Central memory CD8-positive, alpha-beta T cell (primary cell): Measurements from ENCODE around the gene PIM1.

Source experiments
- ATAC-seq: fragments of 150-1000 bp; cut with Tn5 transposase; replicated peaks from 2 replicates; pipeline ENCODE4 v1.10.0; 2022; ENCODE audit warnings: mild to moderate bottlenecking, moderate FRiP score, moderate number of reproducible peaks; ENCODE audit not compliant: poor library complexity, severe bottlenecking; ENCODE audit errors: extremely low read depth
- DNase-seq, 2 donors: peaks; one replicate each; pipeline ENCODE4 v3.0.0; 2021; ENCODE audit warnings: low spot score in 2 of 2
- H3K27ac Mint-ChIP-seq: one replicate; pipeline ENCODE4 v1.8.0; 2022; ENCODE audit warnings: low read depth, mild to moderate bottlenecking, moderate library complexity, mixed read lengths
- H3K27me3 Mint-ChIP-seq: one replicate; pipeline ENCODE4 v1.8.0; 2022; ENCODE audit warnings: mixed read lengths
- H3K36me3 Mint-ChIP-seq: one replicate; pipeline ENCODE4 v1.8.0; 2022; ENCODE audit warnings: mild to moderate bottlenecking, moderate library complexity, mixed read lengths; ENCODE audit not compliant: insufficient read depth
- H3K4me1 Mint-ChIP-seq: one replicate; pipeline ENCODE4 v1.8.0; 2022; ENCODE audit warnings: mixed read lengths
- H3K4me3 Mint-ChIP-seq: one replicate; pipeline ENCODE4 v1.8.0; 2022; ENCODE audit warnings: mild to moderate bottlenecking, moderate library complexity, mixed read lengths
- H3K9me3 Mint-ChIP-seq: one replicate; pipeline ENCODE4 v1.8.0; 2022; ENCODE audit warnings: mixed read lengths

The PIM1 gene

DNA sequence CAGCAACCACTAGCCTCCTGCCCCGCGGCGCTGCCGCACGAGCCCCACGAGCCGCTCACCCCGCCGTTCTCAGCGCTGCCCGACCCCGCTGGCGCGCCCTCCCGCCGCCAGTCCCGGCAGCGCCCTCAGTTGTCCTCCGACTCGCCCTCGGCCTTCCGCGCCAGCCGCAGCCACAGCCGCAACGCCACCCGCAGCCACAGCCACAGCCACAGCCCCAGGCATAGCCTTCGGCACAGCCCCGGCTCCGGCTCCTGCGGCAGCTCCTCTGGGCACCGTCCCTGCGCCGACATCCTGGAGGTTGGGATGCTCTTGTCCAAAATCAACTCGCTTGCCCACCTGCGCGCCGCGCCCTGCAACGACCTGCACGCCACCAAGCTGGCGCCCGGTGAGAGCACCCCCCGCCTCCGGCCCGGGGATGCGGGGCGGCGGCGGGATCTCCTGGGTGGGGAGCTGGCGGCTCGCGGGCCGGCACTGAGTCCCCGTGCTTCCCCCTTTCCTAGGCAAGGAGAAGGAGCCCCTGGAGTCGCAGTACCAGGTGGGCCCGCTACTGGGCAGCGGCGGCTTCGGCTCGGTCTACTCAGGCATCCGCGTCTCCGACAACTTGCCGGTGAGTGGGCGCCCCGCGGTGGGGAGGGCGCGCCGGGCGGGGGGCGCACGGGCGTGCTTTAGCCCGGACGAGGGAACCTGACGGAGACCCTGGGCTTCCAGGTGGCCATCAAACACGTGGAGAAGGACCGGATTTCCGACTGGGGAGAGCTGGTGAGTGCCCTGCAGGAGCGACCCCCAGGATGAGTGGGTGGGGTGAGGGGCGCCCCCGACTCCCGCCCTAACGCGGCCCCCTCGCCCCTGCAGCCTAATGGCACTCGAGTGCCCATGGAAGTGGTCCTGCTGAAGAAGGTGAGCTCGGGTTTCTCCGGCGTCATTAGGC lies 585 bp downstream of the PIM1 start:
- ATAC-seq: peak; percentile 8
- Mint-ChIP-seq H3K27ac (peak overlapping the region; percentile 96), H3K4me1 (peaks cover 47% of the 10 kb centered on the region), H3K4me3 (peak overlapping the region; percentile 96), H3K36me3 (peaks cover 60% of the 10 kb centered on the region), H3K9me3 (no peaks in the 10 kb centered on the region), H3K27me3 (no peaks in the 10 kb centered on the region)
- peak; percentile 42 to 51 for DNase-seq

DNA sequence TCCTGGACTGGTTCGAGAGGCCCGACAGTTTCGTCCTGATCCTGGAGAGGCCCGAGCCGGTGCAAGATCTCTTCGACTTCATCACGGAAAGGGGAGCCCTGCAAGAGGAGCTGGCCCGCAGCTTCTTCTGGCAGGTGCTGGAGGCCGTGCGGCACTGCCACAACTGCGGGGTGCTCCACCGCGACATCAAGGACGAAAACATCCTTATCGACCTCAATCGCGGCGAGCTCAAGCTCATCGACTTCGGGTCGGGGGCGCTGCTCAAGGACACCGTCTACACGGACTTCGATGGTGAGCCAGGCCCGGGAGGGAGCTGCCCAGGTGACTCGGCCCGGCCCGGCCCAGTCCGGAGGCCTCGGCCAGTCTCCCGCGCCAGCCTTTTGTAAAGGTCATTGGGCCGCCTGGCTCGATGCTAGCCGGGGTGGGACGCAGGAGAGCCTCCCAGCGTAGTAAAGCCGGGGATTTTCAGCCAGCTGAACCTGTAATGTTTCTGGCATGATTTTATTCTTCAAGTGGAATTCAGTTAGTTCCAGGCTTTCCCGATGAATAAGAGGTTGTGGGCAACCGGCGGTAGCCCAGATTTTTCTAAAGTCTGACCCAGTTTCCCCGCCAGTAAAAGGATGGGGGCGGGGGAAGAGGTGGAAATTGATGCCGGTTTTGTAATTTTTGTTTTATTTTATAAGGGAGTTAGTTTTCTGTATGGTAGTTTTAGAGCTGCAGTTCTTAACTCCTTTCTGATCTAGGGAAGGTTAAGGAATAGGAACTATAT lies 1.4 kb downstream of the PIM1 start:
- peaks cover 67% of the 10 kb centered on the region for H3K36me3 Mint-ChIP-seq
- ATAC-seq (no peak), DNase-seq (peak; percentile 19 to 38)
- peaks cover 48% of the 10 kb centered on the region for H3K4me1 Mint-ChIP-seq
- peak overlapping the region; percentile 96 for H3K27ac Mint-ChIP-seq
- H3K9me3 Mint-ChIP-seq: no peaks in the 10 kb centered on the region
- H3K27me3 Mint-ChIP-seq: no peaks in the 10 kb centered on the region
- peak overlapping the region; percentile 96 for H3K4me3 Mint-ChIP-seq

DNA sequence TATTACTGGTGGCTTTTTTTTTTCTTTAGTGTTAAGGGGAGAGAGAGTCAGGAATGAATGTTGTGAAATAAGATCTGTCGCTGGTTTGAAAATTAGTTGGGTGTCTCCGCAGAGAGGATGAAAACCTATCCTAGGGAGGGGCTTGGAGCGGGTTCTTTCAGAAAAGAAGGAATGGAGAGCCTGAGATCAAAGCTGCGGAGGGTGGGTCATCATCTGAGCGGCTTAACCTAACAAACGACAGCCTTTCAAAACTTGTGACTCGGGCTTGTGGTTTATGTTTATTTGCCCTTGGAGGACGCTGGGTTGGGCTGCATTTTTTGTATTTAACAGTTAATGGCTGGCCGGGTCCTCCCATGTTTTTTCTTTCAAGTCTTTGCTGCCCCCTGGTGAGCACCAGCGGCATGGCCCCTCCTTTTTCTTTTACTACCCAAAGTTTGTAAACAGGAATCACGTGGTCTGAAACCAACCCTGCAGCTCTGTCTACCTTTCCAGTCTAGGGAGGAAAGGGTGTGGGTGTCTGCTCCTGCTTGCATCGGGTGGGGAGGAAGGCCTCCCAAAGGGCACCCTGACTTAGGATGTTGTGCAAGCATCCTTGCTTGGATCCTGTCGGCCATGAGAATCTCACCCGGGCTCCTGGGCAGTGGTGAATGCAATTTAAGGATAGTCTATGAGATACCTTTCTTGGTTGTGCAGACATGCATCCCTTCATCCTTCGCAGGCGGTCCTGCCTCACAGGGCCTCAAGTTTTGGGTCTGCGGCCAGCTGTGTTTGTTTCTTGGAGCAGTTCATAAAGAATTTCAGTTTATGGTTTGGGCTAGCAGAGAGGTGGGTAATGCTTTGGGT lies 2.2 kb downstream of the PIM1 start:
- no peaks in the 10 kb centered on the region for H3K9me3 Mint-ChIP-seq
- peak; percentile 20 for ATAC-seq
- H3K4me1 Mint-ChIP-seq: peaks cover 51% of the 10 kb centered on the region
- peaks cover 70% of the 10 kb centered on the region for H3K36me3 Mint-ChIP-seq
- peak overlapping the region; percentile 96 for H3K27ac Mint-ChIP-seq
- H3K4me3 Mint-ChIP-seq: peak overlapping the region; percentile 96
- peak; percentile 93 to 94 for DNase-seq
- no peaks in the 10 kb centered on the region for H3K27me3 Mint-ChIP-seq

DNA sequence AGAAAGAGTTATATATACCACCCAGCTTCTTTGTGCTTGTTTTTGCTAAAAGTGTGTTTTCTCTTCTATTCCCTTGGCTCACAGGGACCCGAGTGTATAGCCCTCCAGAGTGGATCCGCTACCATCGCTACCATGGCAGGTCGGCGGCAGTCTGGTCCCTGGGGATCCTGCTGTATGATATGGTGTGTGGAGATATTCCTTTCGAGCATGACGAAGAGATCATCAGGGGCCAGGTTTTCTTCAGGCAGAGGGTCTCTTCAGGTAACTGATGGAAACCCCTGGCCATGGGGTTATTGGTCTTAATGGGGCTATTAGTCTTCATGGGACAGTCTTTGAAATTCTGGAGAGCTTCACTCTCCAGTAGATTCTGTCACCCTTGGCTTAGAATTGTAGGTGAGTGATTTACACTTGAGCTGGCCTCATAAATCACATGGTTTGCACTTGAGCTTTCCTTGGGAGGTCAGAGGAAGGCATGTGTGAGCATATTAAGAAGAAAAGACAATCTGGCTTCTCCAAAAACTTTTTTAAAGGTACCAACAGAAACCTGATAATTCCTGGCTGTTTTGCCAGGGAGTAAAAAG lies 3.0 kb downstream of the PIM1 start:
- Mint-ChIP-seq H3K27me3 (no peaks in the 10 kb centered on the region), H3K9me3 (no peaks in the 10 kb centered on the region), H3K4me1 (peaks cover 59% of the 10 kb centered on the region), H3K4me3 (peak overlapping the region; percentile 96), H3K27ac (peak overlapping the region; percentile 96), H3K36me3 (peaks cover 71% of the 10 kb centered on the region)
- DNase-seq (no peak), ATAC-seq (no peak)

DNA sequence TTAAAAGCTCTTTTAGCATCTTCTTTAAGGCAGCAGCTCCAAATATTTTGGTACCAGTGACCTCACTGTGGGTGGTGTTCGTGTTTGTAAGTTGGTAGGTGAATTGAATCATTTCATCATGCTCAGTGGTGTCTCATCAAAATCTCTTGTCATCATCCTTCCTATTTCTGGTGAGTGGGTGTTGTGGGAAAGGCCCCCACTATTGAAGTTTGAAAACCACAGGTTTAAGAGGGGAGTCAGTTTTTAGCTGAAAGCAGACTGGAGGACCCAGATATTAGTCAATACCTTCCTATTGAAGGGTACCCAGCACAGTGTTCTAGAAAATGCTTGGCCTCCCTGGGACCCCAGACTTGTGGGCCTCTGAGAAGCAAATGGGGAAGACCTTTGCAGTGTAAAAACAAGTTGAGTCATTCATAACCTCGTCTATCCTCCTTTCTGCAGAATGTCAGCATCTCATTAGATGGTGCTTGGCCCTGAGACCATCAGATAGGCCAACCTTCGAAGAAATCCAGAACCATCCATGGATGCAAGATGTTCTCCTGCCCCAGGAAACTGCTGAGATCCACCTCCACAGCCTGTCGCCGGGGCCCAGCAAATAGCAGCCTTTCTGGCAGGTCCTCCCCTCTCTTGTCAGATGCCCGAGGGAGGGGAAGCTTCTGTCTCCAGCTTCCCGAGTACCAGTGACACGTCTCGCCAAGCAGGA lies 3.7 kb downstream of the PIM1 start:
- Mint-ChIP-seq H3K4me1 (peaks cover 63% of the 10 kb centered on the region), H3K9me3 (no peaks in the 10 kb centered on the region), H3K27me3 (no peaks in the 10 kb centered on the region), H3K36me3 (peaks cover 71% of the 10 kb centered on the region), H3K27ac (peak overlapping the region; percentile 96), H3K4me3 (peak overlapping the region; percentile 96)
- no peak for DNase-seq
- ATAC-seq: no peak

DNA sequence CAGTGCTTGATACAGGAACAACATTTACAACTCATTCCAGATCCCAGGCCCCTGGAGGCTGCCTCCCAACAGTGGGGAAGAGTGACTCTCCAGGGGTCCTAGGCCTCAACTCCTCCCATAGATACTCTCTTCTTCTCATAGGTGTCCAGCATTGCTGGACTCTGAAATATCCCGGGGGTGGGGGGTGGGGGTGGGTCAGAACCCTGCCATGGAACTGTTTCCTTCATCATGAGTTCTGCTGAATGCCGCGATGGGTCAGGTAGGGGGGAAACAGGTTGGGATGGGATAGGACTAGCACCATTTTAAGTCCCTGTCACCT lies 4.2 kb downstream of the PIM1 start:
- Mint-ChIP-seq H3K4me3 (peak overlapping the region; percentile 96), H3K4me1 (peaks cover 58% of the 10 kb centered on the region), H3K27me3 (no peaks in the 10 kb centered on the region), H3K27ac (peak overlapping the region; percentile 96), H3K36me3 (peaks cover 69% of the 10 kb centered on the region), H3K9me3 (no peaks in the 10 kb centered on the region)
- ATAC-seq: no peak
- DNase-seq: no peak

DNA sequence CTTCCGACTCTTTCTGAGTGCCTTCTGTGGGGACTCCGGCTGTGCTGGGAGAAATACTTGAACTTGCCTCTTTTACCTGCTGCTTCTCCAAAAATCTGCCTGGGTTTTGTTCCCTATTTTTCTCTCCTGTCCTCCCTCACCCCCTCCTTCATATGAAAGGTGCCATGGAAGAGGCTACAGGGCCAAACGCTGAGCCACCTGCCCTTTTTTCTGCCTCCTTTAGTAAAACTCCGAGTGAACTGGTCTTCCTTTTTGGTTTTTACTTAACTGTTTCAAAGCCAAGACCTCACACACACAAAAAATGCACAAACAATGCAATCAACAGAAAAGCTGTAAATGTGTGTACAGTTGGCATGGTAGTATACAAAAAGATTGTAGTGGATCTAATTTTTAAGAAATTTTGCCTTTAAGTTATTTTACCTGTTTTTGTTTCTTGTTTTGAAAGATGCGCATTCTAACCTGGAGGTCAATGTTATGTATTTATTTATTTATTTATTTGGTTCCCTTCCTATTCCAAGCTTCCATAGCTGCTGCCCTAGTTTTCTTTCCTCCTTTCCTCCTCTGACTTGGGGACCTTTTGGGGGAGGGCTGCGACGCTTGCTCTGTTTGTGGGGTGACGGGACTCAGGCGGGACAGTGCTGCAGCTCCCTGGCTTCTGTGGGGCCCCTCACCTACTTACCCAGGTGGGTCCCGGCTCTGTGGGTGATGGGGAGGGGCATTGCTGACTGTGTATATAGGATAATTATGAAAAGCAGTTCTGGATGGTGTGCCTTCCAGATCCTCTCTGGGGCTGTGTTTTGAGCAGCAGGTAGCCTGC lies 4.8 kb downstream of the PIM1 start:
- no peaks in the 10 kb centered on the region for H3K27me3 Mint-ChIP-seq
- H3K36me3 Mint-ChIP-seq: peaks cover 66% of the 10 kb centered on the region
- H3K4me3 Mint-ChIP-seq: peak overlapping the region; percentile 96
- H3K27ac Mint-ChIP-seq: peak overlapping the region; percentile 96
- peaks cover 53% of the 10 kb centered on the region for H3K4me1 Mint-ChIP-seq
- ATAC-seq (no peak), DNase-seq (no peak)
- no peaks in the 10 kb centered on the region for H3K9me3 Mint-ChIP-seq

DNA sequence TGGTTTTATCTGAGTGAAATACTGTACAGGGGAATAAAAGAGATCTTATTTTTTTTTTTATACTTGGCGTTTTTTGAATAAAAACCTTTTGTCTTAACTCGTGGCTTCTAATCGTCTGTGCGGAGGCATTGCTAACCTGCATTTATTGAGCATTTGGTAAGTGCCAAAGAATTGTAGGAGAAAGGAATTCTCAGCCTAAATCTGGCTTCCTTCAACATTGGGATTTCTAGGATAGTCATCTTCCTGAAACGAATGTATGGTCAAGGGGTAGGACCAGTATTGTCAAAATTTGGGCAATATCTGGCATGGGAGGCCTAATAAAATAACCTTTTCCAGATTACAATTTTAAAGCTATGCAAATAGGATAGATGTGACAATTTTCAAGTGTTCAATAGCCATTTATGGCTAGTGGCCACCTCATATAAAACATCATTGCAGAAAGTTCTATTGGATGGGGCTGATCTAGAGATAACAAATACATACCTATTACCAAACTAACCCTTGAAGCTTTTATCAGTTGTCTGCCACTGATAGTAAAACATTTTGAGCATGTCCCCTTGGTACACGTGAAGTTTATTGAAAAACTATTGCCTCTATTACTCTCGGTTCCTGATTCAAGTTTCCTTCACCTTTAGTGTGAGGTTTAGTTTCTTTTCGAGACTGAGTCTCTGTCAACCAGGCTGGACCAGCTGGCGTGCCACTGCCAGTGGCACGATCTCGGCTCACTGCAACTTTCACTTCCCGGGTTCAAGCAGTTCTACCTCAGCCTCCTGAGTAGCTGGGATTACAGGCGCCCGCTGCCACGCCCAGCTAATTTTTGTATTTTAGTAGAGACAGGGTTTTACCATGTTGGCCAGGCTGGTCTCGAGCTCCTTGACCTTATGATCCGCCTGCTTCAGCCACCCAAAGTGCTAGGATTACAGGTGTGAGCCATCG lies 5.6 kb downstream of the PIM1 start:
- no peaks in the 10 kb centered on the region for H3K9me3 Mint-ChIP-seq
- no peaks in the 10 kb centered on the region for H3K27me3 Mint-ChIP-seq
- H3K36me3 Mint-ChIP-seq: peaks cover 61% of the 10 kb centered on the region
- H3K4me3 Mint-ChIP-seq: peak overlapping the region; percentile 96
- ATAC-seq (no peak), DNase-seq (no peak)
- peaks cover 53% of the 10 kb centered on the region for H3K4me1 Mint-ChIP-seq
- H3K27ac Mint-ChIP-seq: peak overlapping the region; percentile 96

DNA sequence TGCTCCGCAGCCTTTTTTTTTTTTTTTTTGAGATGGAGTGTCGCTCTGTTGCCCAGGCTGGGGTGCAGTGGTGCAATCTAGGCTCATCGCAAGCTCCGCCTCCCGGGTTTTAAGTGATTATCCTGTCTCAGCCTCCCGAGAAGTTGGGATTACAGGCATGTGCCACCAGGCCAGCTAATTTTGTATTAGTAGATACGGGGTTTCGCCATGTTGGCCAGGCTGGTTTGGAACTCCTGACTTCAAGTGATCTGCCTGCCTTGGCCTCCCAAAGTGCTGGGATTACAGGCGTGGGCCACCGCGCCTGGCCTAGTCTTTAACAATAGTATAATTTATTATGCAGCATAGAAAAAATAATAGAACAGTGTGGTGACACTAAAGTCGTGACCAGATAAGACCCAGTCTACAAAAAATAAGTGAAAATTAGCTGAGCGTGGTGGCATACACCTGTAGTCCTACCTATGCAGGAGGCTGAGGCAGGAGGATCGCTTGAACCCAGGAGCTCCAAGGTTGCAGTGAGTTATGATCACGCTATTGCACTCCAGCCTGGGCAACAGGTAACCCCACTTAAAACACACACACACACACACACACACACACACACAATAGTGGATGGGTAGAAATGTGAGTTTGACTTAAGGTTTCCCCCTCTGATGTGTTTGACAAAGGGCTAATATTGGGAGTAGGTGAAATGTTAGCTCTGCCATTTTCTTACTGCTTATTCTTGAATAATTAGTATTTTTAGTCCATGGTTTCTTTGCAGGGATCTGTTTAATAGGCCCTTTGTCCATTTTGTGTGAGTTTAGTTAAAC lies 6.5 kb downstream of the PIM1 start:
- H3K27me3 Mint-ChIP-seq: no peaks in the 10 kb centered on the region
- peaks cover 53% of the 10 kb centered on the region for H3K4me1 Mint-ChIP-seq
- H3K9me3 Mint-ChIP-seq: no peaks in the 10 kb centered on the region
- H3K36me3 Mint-ChIP-seq: peaks cover 54% of the 10 kb centered on the region
- H3K4me3 Mint-ChIP-seq: no peak overlapping the region
- DNase-seq (no peak), ATAC-seq (no peak)
- peak overlapping the region; percentile 29 for H3K27ac Mint-ChIP-seq
